Islet precursor cell (in vitro differentiated cells): ENCODE data around the gene FXYD3.
"Not testable (repeated sequence)": the region's sequence is repeated elsewhere in the genome, so short reads cannot be mapped to it uniquely, and the experiment has no call there.

Experiments used
- DNase-seq: peaks from one replicate; pipeline ENCODE4 v3.0.0-alpha.2; 2018

FXYD3 gene

GRCh38 chr19:35144259-35144599 lies 28.6 kb downstream of the FXYD3 start:
- DNase-seq: no peak

- peak; percentile 88 for DNase-seq
Observed at GRCh38 chr19:35144600-35145436, 29.2 kb downstream of the FXYD3 start.

GRCh38 chr19:35146746-35147459 lies 31.3 kb downstream of the FXYD3 start:
- DNase-seq: no peak

- DNase-seq: no peak
Observed at GRCh38 chr19:35149463-35149862, 33.8 kb downstream of the FXYD3 start.

GRCh38 chr19:35150445-35150844 lies 34.8 kb downstream of the FXYD3 start:
- DNase-seq: no peak

- DNase-seq: no peak
Observed at GRCh38 chr19:35151273-35152065, 35.8 kb downstream of the FXYD3 start.

GRCh38 chr19:35153129-35153522 lies 37.5 kb downstream of the FXYD3 start:
- not testable (repeated sequence) for DNase-seq

- DNase-seq: peak; percentile 77
Observed at GRCh38 chr19:35153701-35154524, 38.3 kb downstream of the FXYD3 start.

GRCh38 chr19:35154525-35155406 lies 39.1 kb downstream of the FXYD3 start, which contains the start of gene FXYD5:
Gene FXYD5, plus strand, starts transcription at chr19:35154735. Its CDS starts 816 bp downstream, at chr19:35155551.
- DNase-seq: peak; percentile 92

GRCh38 chr19:35155441-35155840 lies 39.8 kb downstream of the FXYD3 start:
- DNase-seq: no peak

- DNase-seq: no peak
Observed at GRCh38 chr19:35155981-35156672, 40.5 kb downstream of the FXYD3 start.

GRCh38 chr19:35156673-35157014 lies 41.0 kb downstream of the FXYD3 start:
- DNase-seq: no peak

GRCh38 chr19:35157431-35157830 lies 41.8 kb downstream of the FXYD3 start:
- DNase-seq: no peak

GRCh38 chr19:35159606-35160005 lies 44.0 kb downstream of the FXYD3 start:
- DNase-seq: no peak

GRCh38 chr19:35160629-35161433 lies 45.2 kb downstream of the FXYD3 start:
- DNase-seq: no peak

- DNase-seq: no peak
Observed at GRCh38 chr19:35161434-35161743, 45.8 kb downstream of the FXYD3 start.

GRCh38 chr19:35162471-35163326 lies 47.1 kb downstream of the FXYD3 start:
- DNase-seq: peak; percentile 97

- no peak for DNase-seq
Observed at GRCh38 chr19:35164418-35164817, 48.8 kb downstream of the FXYD3 start.
